ENCODE results near the gene TNFSF12.

Gene TNFSF12

DNA sequence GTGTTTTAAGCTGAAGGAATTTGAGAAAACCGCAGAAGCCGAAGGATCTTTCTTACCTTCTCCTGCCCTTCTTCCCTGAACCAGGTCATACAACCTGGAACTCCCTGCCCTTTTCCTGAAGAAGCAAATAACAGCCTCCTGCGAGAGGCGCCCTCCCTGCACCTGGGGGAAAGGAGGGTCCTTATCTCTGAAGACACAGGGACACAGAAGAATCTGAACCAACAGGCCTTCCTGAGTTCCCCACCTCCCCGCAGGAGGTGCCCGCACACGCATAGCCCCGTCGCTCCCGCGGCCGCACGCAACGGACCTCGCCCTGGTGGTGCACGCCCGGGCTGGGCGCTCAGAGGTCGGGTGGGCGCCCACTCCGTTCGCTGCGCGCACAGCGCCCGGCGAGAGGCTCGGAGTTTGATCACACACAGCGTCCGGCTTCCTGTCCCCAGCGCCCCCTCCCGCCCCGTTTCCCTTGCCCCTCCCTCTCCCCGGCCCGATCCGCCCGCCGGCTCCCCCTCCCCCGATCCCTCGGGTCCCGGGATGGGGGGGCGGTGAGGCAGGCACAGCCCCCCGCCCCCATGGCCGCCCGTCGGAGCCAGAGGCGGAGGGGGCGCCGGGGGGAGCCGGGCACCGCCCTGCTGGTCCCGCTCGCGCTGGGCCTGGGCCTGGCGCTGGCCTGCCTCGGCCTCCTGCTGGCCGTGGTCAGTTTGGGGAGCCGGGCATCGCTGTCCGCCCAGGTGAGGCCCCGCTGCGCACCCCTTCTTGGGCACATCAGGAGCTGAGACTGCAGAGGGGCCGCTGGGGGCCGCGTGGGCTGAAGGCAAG lies at the start of gene TNFSF12:
Gene TNFSF12, plus strand, starts transcription at position 474 of the 816 bp plus-strand sequence. Its CDS starts 96 bp downstream, at position 570.
- no peak for DNase-seq

DNA sequence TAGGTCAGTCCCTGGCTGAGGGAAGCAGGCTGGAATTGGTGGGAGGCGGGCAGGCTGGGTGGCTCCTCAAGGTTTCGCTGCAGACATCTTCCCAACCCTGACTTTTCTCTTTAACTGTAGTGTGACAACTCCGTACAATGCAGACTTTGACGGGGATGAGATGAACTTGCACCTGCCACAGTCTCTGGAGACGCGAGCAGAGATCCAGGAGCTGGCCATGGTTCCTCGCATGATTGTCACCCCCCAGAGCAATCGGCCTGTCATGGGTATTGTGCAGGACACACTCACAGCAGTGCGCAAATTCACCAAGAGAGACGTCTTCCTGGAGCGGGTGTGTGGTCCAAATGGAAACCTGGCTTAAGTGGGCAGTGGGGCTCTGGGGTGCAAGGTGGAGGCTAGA lies 49.7 kb upstream of the TNFSF12 start:
- DNase-seq = no peak

GRCh38 chr17:7501729-7502128 lies 47.1 kb upstream of the TNFSF12 start:
- DNase-seq = no peak

- DNase-seq = no peak
Measured at GRCh38 chr17:7502171-7502847, 46.5 kb upstream of the TNFSF12 start.

GRCh38 chr17:7502987-7503386 lies 45.9 kb upstream of the TNFSF12 start:
- no peak for DNase-seq

DNA sequence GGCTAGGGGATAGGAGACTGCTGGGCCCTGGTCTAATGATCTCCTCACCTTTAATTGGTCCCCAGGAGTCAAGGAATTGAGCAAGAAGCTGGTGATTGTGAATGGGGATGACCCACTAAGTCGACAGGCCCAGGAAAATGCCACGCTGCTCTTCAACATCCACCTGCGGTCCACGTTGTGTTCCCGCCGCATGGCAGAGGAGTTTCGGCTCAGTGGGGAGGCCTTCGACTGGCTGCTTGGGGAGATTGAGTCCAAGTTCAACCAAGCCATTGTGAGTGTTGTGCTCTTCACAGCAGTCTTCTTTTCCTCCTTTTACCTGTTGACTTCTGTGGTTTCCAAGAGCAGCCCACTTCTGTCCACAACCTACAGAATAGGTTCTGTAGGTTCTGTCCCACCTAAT lies 45.3 kb upstream of the TNFSF12 start:
- DNase-seq = no peak

- no peak for DNase-seq
Measured at GRCh38 chr17:7508145-7508544, 40.7 kb upstream of the TNFSF12 start.

- DNase-seq = no peak
Measured at GRCh38 chr17:7508846-7509245, 40.0 kb upstream of the TNFSF12 start.

GRCh38 chr17:7509937-7510336 lies 38.9 kb upstream of the TNFSF12 start:
- no peak for DNase-seq

- no peak for DNase-seq
Measured at GRCh38 chr17:7511108-7511507, 37.8 kb upstream of the TNFSF12 start.

DNA sequence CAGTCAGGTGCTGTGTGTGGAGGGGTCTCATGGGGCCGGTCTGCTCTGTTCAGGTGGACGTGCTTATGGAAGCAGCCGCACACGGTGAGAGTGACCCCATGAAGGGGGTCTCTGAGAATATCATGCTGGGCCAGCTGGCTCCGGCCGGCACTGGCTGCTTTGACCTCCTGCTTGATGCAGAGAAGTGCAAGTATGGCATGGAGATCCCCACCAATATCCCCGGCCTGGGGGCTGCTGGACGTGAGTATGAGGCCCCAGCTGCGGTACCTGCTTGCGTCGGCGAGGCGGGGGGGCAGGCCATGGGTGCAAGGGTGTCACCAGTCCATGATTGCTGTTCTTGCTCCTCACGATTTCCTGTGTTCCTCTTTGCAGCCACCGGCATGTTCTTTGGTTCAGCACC lies 36.8 kb upstream of the TNFSF12 start:
- DNase-seq = no peak

- no peak for DNase-seq
Measured at GRCh38 chr17:7512824-7513540, 35.9 kb upstream of the TNFSF12 start.

- DNase-seq = no peak
Measured at GRCh38 chr17:7513850-7514419, 34.9 kb upstream of the TNFSF12 start.

GRCh38 chr17:7515911-7516610 lies 32.8 kb upstream of the TNFSF12 start:
- no peak for DNase-seq

GRCh38 chr17:7523033-7523432 lies 25.8 kb upstream of the TNFSF12 start:
- no peak for DNase-seq

DNA sequence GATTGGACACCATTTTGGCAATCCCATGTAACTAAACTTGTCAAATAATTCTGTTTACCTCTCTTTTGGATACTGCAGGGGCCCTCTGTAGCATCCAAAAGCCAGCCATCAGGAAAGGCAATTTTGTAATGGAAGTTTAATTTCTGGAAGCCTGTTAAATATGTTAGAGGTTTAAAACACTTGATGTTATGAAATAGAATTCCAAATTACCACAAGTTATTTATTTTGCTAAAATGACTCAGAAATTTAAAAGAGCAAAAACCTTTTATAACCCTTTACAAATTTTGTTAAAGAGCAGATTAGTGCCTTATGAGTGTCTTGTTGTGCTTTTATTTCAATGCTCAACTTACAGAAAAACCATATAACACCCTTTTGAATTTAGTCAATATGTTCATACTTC lies 20.0 kb upstream of the TNFSF12 start:
- no peak for DNase-seq

- no peak for DNase-seq
Measured at GRCh38 chr17:7530023-7530900, 18.6 kb upstream of the TNFSF12 start.

GRCh38 chr17:7538050-7538449 lies 10.8 kb upstream of the TNFSF12 start:
- DNase-seq = no peak

DNA sequence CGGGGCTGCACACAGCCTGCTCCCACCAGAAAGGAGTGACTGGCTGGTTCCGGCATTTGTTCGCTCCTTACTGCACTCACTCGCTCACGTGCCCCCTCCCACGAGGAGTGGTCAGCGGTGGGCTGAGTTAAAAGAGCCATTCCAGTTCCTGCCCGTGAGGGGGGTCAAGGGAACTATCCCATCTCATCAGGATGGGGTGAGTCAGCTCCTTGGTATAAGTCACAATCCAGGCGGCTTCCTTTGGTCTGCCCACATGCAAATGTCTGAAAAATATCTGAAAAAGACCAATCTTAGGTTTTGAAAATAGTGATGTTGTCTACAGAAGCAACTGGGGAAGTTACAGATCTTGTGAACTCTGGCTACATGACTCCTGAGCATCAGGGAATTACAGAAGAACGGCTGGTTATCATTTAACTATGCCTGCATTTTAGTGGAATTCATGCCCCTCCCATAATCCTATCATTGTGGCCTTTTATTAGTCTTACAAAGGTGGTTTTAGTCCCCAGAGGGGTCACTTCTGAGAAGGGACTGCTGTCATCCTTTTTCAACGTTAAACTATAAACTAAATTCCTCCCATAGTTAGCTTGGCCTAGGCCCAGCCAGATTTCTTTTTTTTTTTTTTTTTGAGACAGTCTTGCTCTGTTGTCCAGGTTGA lies 9.8 kb upstream of the TNFSF12 start:
- no peak for DNase-seq

DNA sequence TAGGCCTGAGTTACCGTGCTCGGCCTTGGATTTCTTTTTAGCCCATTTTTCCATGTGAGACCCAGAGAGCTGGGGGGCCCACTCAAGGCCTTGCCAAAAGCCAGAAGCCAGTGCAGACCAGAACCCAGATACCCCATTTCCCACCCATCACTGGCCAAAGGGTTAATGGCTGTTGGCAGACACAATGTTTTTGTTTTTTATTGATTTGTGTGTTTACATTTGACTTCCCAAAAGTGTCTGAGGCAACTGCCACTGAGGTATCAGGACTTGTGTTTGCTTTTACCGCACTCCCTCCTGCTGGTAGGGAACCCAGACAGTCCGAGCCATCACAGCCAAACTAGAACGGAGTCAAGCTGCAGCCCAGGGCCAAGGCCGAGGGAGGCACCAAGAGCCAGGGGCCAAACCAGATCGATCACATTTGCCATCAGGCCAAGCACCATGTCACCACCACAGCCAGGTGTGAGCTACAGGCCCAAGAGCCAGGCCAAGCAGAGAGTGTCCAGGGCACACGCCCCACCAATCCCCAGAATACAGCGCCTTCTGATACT lies 7.7 kb upstream of the TNFSF12 start:
- DNase-seq = no peak

DNA sequence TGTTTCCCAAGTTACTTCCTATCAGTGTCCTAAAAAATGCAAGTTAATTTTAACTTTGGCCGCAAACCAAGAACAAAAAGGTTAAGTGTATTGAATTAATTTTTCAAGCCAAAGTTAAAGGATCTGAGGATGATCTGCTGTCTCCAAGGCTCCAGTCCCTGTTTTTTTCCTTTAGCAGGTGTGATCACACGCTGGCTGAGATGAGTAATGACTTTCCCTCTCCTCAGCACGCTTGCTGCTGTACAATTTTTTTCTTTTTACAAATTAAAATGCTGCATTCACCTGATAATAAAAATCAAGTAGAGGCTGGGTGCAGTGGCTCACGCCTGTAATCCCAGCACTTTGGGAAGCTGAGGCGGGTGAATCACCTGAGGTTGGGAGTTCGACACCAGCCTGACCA lies 3.9 kb upstream of the TNFSF12 start:
- no peak for DNase-seq

Data from HCEC 1CT (cell line).